ENCODE results near the gene DDIAS. TPM values are rescaled to one million over a fixed set of nuclear protein-coding genes. Genes with fewer than 3 reads are reported as not detected.
"Not testable (repeated sequence)": the region's sequence is repeated elsewhere in the genome, so short reads cannot be mapped to it uniquely, and the experiment has no call there.

DDIAS gene
- total and polyA plus RNA-seq, 12 donors = 0.17 to 2.7 (median 0.83) TPM

DNA sequence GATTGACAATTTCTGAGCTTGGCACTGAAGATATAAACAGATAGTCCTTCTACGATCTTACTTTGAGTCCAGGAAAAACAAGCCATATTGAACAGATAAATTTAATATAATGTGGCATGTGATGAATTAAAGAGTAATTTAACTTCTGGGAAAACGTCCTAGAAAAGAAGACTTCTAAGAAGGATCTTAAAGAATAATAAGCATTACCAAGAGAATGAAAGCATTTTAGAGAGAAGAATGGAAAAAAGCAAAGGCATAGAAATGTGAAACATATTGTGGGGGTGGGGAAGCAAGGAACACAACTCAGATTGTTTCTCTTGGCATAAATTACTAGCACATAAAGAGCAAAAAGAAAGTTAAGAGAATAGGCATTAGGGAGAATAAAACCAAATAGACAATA, 5.4 kb downstream of the DDIAS start:
- Histone ChIP-seq H3K27ac (no peak overlapping the region), H3K27me3 (no peaks in the 10 kb centered on the region), H3K36me3 (replicated peaks in 1 of 2) (no peaks in the 10 kb centered on the region), H3K4me1 (replicated peaks in 1 of 2) (no peaks in the 10 kb centered on the region), H3K4me3 (no peak overlapping the region), H3K9me3 (replicated peaks in 1 of 3) (no peaks in the 10 kb centered on the region)
- TF ChIP-seq POLR2A (IDR thresholded peaks at IDR 0.05) = no peak
- TF ChIP-seq, protein P1, sequence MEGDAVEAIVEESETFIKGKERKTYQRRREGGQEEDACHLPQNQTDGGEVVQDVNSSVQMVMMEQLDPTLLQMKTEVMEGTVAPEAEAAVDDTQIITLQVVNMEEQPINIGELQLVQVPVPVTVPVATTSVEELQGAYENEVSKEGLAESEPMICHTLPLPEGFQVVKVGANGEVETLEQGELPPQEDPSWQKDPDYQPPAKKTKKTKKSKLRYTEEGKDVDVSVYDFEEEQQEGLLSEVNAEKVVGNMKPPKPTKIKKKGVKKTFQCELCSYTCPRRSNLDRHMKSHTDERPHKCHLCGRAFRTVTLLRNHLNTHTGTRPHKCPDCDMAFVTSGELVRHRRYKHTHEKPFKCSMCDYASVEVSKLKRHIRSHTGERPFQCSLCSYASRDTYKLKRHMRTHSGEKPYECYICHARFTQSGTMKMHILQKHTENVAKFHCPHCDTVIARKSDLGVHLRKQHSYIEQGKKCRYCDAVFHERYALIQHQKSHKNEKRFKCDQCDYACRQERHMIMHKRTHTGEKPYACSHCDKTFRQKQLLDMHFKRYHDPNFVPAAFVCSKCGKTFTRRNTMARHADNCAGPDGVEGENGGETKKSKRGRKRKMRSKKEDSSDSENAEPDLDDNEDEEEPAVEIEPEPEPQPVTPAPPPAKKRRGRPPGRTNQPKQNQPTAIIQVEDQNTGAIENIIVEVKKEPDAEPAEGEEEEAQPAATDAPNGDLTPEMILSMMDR (IDR thresholded peaks at IDR 0.05) = no peak
- WGBS, 4 donors = 36 to 49% (median 42%) methylated on average over 2 of the region's 2 CpGs
- intact Hi-C loops (cut with DNase I) = loop anchor here (10.0 kb wide), 3 partner anchors 168 to 348 kb away; partner anchors contain the start of genes PCF11 (in 1 of the 2) and RAB30 (in 1 of the 2)
- no peak for DNase-seq

DNA sequence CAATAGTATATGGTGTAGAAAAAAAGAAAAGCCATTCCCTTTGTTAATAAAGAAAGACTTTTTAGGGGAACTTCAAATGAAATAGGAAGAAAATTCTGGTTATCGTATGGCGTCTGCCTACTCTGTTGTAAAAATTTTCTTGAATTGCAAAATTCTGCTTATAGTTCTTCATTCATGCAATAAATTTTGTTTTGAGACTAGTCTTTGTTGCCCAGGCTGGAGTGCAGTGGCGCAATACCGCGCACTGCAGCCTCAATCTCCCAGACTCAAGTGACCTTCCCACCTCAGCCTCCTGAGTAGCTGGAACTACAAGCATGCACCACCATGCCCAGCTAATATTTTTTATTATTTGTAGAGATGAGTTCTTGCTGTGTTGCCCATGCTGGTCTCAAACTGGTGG, 5.8 kb downstream of the DDIAS start:
- TF ChIP-seq, protein P1 (IDR thresholded peaks at IDR 0.05) = no peak
- TF ChIP-seq POLR2A (IDR thresholded peaks at IDR 0.05) = no peak
- 74 to 94% (median 89%) methylated on average over 5 of the region's 5 CpGs for WGBS, 4 donors
- intact Hi-C loops (cut with DNase I) = loop anchor here (10.0 kb wide), 3 partner anchors 167 to 347 kb away; partner anchors contain the start of genes PCF11 (in 1 of the 2) and RAB30 (in 1 of the 2)

DNA sequence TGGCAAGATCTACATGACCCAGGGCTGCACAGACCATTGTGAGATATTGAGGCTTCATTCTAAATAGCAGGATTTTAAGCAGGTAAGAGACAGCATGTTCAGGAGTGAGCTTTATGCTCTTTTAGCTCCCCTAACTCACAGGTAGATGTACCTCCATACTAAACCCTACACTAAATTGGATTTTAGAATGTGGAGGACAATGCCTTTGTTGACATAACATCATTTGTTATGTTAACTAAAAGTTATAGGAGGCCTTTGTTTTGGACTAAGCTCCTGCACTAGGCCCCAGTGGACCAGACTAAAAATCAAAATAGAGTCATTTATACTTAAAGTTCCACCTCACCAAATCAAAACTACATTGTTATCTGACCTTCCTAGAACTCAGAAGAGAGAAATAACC, 6.8 kb downstream of the DDIAS start:
- Histone ChIP-seq H3K9me3 (replicated peaks in 1 of 3) (no peaks in the 10 kb centered on the region), H3K27me3 (no peaks in the 10 kb centered on the region), H3K36me3 (replicated peaks in 1 of 2) (no peaks in the 10 kb centered on the region), H3K27ac (no peak overlapping the region), H3K4me3 (no peak overlapping the region), H3K4me1 (replicated peaks in 1 of 2) (no peaks in the 10 kb centered on the region)
- DNase-seq = no peak
- intact Hi-C loops (cut with DNase I) = loop anchor here (10.0 kb wide), 3 partner anchors 166 to 346 kb away; partner anchors contain the start of genes PCF11 (in 1 of the 2) and RAB30 (in 1 of the 2)
- TF ChIP-seq, protein P1 (IDR thresholded peaks at IDR 0.05) = no peak
- TF ChIP-seq POLR2A (IDR thresholded peaks at IDR 0.05) = no peak

More for the DNA sequence above, 5.8 kb downstream of the DDIAS start:
- DNase-seq = no peak
- no peaks in the 10 kb centered on the region for H3K4me1 ChIP-seq (replicated peaks in 1 of 2)
- no peaks in the 10 kb centered on the region for H3K9me3 ChIP-seq (replicated peaks in 1 of 3)
- H3K4me3 ChIP-seq = no peak overlapping the region
- H3K36me3 ChIP-seq (replicated peaks in 1 of 2) = no peaks in the 10 kb centered on the region
- H3K27me3 ChIP-seq = no peaks in the 10 kb centered on the region
- H3K27ac ChIP-seq = no peak overlapping the region

DNA sequence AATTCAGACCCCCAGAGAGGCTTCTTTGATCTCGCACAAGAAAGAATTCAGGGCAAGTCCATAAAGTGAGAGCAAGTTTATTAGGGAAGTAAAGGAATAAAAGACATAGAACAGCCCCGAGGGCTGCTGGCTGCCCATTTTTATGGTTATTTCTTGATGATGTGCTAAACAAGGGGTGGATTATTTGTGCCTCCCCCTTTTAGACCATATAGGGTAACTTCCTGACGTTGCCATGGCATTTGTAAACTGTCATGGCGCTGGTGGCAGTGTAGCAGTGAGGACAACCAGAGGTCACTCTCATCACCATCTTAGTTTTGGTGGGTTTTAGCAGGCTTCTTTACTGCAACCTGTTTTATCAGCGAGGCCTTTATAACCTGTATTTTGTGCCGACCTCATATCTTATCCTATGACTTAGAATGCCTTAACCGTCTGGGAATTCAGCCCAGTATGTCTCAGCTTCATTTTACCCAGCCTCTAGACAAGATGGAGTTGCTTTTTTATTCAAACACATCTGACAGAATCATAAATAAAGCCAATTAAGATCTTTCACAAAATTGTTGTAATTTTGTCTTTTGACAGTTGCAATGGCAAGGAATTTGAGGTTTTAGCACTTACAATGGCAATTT, 7.6 kb downstream of the DDIAS start:
- Histone ChIP-seq H3K9me3 (replicated peaks in 1 of 3) (no peaks in the 10 kb centered on the region), H3K36me3 (replicated peaks in 1 of 2) (no peaks in the 10 kb centered on the region), H3K4me1 (replicated peaks in 1 of 2) (no peaks in the 10 kb centered on the region), H3K27ac (no peak overlapping the region), H3K4me3 (no peak overlapping the region), H3K27me3 (no peaks in the 10 kb centered on the region)
- WGBS, 4 donors = 78 to 80% (median 79%) methylated on average over 7 of the region's 7 CpGs
- intact Hi-C loops (cut with DNase I) = loop anchor here (10.0 kb wide), 3 partner anchors 166 to 346 kb away; partner anchors contain the start of genes PCF11 (in 1 of the 2) and RAB30 (in 1 of the 2)
- no peak for DNase-seq
- no peak for TF ChIP-seq POLR2A (IDR thresholded peaks at IDR 0.05)
- TF ChIP-seq, protein P1 (IDR thresholded peaks at IDR 0.05) = no peak

DNA sequence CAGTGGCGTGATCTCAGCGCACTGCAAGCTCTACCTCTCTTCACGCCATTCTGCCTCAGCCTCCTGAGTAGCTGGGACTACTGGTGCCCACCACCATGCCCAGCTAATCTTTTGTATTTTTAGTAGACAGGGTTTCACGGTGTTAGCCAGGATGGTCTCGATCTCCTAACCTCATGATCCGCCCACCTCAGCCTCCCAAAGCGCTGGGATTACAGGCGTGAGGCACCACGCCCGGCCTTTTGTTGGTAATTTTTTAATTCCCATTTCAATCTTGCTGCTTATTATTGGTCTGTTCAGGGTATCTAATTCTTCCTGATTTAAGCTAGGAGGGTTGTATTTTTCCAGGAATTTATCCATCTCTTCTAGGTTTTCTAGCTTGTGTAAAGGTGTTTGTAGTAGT, 18.2 kb downstream of the DDIAS start:
- H3K27me3 ChIP-seq; H3K36me3 ChIP-seq (replicated peaks in 1 of 2); H3K27ac ChIP-seq; H3K4me1 ChIP-seq (replicated peaks in 1 of 2); DNase-seq; H3K4me3 ChIP-seq; H3K9me3 ChIP-seq (replicated peaks in 1 of 3); intact Hi-C loops (cut with DNase I): not testable (repeated sequence)
- 95 to 98% (median 97%) methylated on average over 10 of the region's 10 CpGs for WGBS, 4 donors

DNA sequence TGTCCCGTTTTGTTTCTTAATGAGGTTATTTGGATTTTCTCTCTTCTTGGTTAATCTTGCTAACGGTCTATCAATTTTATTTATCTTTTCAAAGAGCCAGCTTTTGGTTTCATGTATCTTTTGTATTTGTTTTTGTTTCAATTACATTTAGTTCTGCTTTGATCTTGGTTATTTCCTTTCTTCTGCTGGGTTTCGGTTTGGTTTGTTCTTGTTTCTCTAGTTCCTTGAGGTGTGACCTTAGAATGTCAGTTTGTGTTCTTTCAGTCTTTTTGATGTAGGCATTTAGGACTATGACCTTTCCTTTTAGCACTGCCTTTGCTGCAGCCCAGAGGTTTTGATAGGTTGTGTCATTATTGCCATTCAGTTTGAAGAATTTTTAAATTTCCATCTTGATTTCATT, 18.7 kb downstream of the DDIAS start:
- DNase-seq; H3K9me3 ChIP-seq (replicated peaks in 1 of 3); H3K4me1 ChIP-seq (replicated peaks in 1 of 2); H3K27me3 ChIP-seq; H3K36me3 ChIP-seq (replicated peaks in 1 of 2); intact Hi-C loops (cut with DNase I); H3K27ac ChIP-seq; H3K4me3 ChIP-seq: not testable (repeated sequence)
- 41 to 45% (median 42%) methylated on average over 3 of the region's 3 CpGs for WGBS, 4 donors

DNA sequence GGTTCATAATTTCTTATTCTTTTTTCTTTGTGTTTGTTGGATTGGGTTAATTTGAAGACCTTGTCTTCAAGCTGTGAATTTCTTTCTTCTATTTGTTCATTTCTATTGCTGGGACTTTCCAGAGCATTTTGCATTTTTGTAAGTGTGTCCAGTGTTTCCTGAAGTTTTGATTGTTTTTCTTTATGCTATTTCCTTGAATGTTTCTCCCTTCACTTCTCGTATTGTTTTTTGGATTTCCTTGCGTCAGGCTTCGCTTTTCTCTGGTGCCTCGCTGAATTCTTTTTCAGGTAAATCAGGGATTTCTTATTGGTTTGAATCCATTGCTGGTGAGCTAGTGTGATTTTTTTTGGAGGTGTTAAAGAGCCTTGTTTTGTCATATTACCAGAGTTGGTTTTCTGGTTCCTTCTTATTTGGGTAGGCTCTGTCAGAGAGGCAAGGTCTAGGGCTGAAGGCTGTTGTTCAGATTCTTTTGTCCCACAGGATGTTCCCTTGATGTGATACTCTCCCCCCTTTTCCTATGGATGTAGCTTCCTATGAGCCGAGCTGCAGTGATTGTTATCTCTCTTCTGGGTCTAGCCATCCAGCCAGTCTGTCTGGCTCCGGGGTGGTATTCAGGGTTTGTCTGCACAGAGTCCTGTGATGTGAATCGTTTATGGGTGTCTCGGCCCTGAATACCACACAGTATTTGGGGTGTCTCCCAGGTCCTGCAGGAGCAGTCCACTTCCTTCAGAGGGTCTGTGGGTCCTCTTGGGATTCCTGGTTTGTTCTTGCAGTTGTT, 21.0 kb downstream of the DDIAS start:
- intact Hi-C loops (cut with DNase I); H3K36me3 ChIP-seq (replicated peaks in 1 of 2); H3K27ac ChIP-seq; H3K4me1 ChIP-seq (replicated peaks in 1 of 2); DNase-seq; H3K9me3 ChIP-seq (replicated peaks in 1 of 3); H3K4me3 ChIP-seq; H3K27me3 ChIP-seq: not testable (repeated sequence)
- 77 to 93% (median 86%) methylated on average over 8 of the region's 8 CpGs for WGBS, 4 donors
